Left lung (tissue), 10 donors: ENCODE results near the gene ARNT2. TPM values are rescaled to one million over a fixed set of nuclear protein-coding genes. Genes with fewer than 3 reads are reported as not detected.

Source experiments
- ATAC-seq: fragments of 200-7000 bp; cut with Tn5 transposase; one replicate; pipeline ENCODE4 v1.9.1; 2020; ENCODE audit warnings: moderate library complexity
- DNase-seq, 4 donors: peaks; one replicate each; pipeline ENCODE4 v3.0.0-alpha.2; 2013 to 2020
- H3K27ac ChIP-seq, 2 donors: fragments of 200-600 bp; sonication (generic) in 1 of 2; one replicate each; pipeline versions ENCODE4 v1.5.0 to v1.8.0; 2020 to 2021
- H3K27me3 ChIP-seq, 2 donors: fragments of 200-600 bp; sonication (generic) in 1 of 2; one replicate each; pipeline versions ENCODE4 v1.5.0 to v1.8.0; 2020 to 2021
- H3K36me3 ChIP-seq, 2 donors: fragments of 200-600 bp; sonication (generic) in 1 of 2; one replicate each; pipeline versions ENCODE4 v1.5.0 to v1.8.0; 2020 to 2021
- H3K4me1 ChIP-seq, 2 donors: fragments of 200-600 bp; one replicate each; pipeline ENCODE4 v1.8.0; 2021
- H3K4me3 ChIP-seq, 2 donors: fragments of 200-600 bp; sonication (generic) in 1 of 2; one replicate each; pipeline versions ENCODE4 v1.5.0 to v1.8.0; 2020 to 2021; ENCODE audit warnings: mild to moderate bottlenecking in 1 of 2
- H3K9me3 ChIP-seq, 2 donors: fragments of 200-600 bp; sonication (generic) in 1 of 2; one replicate each; pipeline versions ENCODE4 v1.5.0 to v1.8.0; 2020 to 2021
- CTCF ChIP-seq, 2 donors: fragments of 200-600 bp; sonication (generic) in 1 of 2; IDR thresholded peaks; one replicate each; pipeline versions ENCODE4 v1.5.0 to v1.8.0; 2021; ENCODE audit warnings: antibody characterized with exemption in 2 of 2
- intact Hi-C, 2 donors: fragments of 100-400 bp; cut with DNase I; formaldehyde crosslinking; loops; one replicate each; pipeline versions ENCODE4 v1.11.2 to v1.14.2; 2022
- polyA plus RNA-seq, 6 donors: library from polyadenylated mRNA; unstranded; fragments of 120-200 nt; gene quantifications; one replicate each; pipeline ENCODE4 v1.2.1, GENCODE V29; 2013; ENCODE audit not compliant: insufficient read length in 6 of 6
- total RNA-seq, 2 donors: library from RNA; stranded (reverse); fragmentation: NEBNext Ultra II Directional; extraction: Animal tissue kit (Norgen Biotek cat#: 25700); gene quantifications; one replicate each; pipeline ENCODE4 v1.2.1, GENCODE V29; 2021
- donor health status: DM: no; HTN: yes; CAD: no.
- donor health status: DM: no; HTN: no; CAD: no.

ARNT2 gene
- total and polyA plus RNA-seq, 8 donors, result 9.7 to 50.8 (median 33.7) TPM

GRCh38 chr15:80462111-80462510, 57.9 kb downstream of the ARNT2 start:
- peaks cover 0 to 48% of the 10 kb centered on the region in 2 donors for H3K27me3 ChIP-seq
- intact Hi-C loops, result loop anchor here in 1 of 2 donors (5.0 kb wide), 1 partner anchor 315 kb away; the partner anchor contains the start of gene CEMIP
- no peak overlapping the region for H3K4me3 ChIP-seq
- no peak for DNase-seq
- no peaks in the 10 kb centered on the region for H3K9me3 ChIP-seq
- ATAC-seq, result no peak
- no peaks in the 10 kb centered on the region for H3K36me3 ChIP-seq
- H3K27ac ChIP-seq, result no peak overlapping the region
- peaks cover 0 to 6% of the 10 kb centered on the region in 2 donors for H3K4me1 ChIP-seq
- no peak for TF ChIP-seq CTCF (IDR thresholded peaks at IDR 0.05)

DNA sequence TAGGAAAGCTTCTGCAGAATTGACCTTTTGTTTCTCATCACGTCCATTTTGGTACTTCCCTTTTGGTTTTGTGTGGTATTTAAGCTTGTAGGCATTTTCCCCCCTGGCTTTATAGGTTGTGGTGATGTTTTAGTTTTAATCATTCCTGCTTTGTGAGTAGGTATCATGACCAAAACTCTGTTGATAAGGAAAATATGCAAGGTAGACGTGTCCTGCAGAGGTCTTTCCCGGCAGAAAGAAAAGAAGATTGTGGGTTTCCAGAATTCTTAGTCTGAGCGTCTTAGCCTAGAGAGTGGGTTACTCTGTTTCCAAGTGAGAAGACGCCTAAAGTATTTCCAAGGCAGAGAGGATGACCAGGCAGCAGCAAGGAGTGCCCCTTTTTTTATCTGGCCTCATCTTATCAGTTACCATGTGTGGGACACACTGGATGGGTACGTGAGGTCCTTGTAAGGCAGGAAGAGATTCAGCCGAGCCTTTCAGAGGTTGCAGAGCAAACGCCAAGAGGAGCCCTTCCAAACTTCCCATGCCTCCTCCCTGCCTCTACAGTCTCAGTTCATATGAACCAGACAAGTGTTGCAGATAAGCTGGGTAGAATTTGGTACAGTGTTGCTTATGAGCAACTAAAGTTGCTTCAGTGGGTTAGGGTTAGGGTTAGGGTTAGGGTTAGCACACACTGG, 58.8 kb downstream of the ARNT2 start:
- Histone ChIP-seq H3K4me3 (no peak overlapping the region), H3K36me3 (no peaks in the 10 kb centered on the region), H3K27me3 (peaks cover 0 to 55% of the 10 kb centered on the region in 2 donors), H3K4me1 (peaks cover 0 to 6% of the 10 kb centered on the region in 2 donors), H3K27ac (no peak overlapping the region), H3K9me3 (no peaks in the 10 kb centered on the region)
- DNase-seq, result no peak
- ATAC-seq, result no peak
- intact Hi-C loops, result loop anchor here in 1 of 2 donors (5.0 kb wide), 1 partner anchor 314 kb away; the partner anchor contains the start of gene CEMIP
- TF ChIP-seq CTCF (IDR thresholded peaks at IDR 0.05), result no peak

- no peak overlapping the region for H3K4me3 ChIP-seq
- DNase-seq (no peak), ATAC-seq (no peak)
- peaks cover 0 to 55% of the 10 kb centered on the region in 2 donors for H3K27me3 ChIP-seq
- H3K36me3 ChIP-seq, result no peaks in the 10 kb centered on the region
- H3K9me3 ChIP-seq, result no peaks in the 10 kb centered on the region
- TF ChIP-seq CTCF (IDR thresholded peaks at IDR 0.05), result no peak
- peaks cover 0 to 2% of the 10 kb centered on the region in 2 donors for H3K4me1 ChIP-seq
- intact Hi-C loops, result loop anchor here in 1 of 2 donors (5.0 kb wide), 1 partner anchor 312 kb away; the partner anchor contains the start of gene CEMIP
- no peak overlapping the region for H3K27ac ChIP-seq
These were observed 60.9 kb downstream of the ARNT2 start for GRCh38 chr15:80464951-80465625.

DNA sequence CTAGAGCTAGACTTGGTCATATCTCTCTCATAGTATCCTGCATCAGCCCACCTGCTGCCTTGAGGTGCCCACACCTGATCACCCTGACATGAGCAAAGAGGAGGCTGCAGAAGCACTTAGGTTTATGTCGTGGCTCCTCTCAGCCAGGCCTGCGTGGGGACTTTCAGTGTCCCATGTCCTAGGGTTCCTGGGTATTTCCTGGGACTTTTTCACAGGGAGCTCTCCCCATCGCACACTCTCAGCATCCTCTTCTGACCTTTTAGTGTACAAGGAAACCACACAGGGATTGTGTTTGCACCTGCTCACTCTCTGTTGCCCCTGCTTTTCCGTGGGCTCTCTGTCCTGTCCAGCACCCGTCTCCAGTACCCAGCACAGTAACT, 61.4 kb downstream of the ARNT2 start:
- H3K27me3 ChIP-seq, result peaks cover 0 to 50% of the 10 kb centered on the region in 2 donors
- H3K36me3 ChIP-seq, result no peaks in the 10 kb centered on the region
- ATAC-seq (no peak), DNase-seq (no peak)
- H3K27ac ChIP-seq, result no peak overlapping the region
- H3K4me3 ChIP-seq, result no peak overlapping the region
- H3K4me1 ChIP-seq, result no peaks in the 10 kb centered on the region
- intact Hi-C loops, result no loop called here
- TF ChIP-seq CTCF (IDR thresholded peaks at IDR 0.05), result no peak
- no peaks in the 10 kb centered on the region for H3K9me3 ChIP-seq

DNA sequence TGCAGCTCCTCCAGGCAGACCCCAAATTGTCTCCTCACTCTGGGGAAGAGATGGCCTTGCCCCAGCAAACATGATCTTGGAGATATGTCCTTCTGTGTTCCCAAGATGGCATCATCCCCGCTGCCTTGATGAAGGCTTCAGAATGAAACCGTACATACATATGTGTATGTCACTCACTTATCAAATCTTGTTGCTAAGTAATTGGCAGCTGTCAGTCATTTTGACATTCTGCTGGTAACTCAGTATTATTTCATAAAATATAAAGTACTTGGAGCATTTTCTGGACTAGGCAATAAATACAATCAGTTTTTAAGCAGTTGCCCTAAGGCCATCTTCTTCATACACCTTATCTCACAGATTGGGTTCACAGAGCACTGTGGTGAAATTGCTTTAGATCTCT, 62.4 kb downstream of the ARNT2 start:
- H3K36me3 ChIP-seq, result no peaks in the 10 kb centered on the region
- no peaks in the 10 kb centered on the region for H3K9me3 ChIP-seq
- H3K27ac ChIP-seq, result no peak overlapping the region
- intact Hi-C loops, result no loop called here
- no peak overlapping the region for H3K4me3 ChIP-seq
- ATAC-seq (no peak), DNase-seq (no peak)
- no peaks in the 10 kb centered on the region for H3K4me1 ChIP-seq
- peaks cover 0 to 46% of the 10 kb centered on the region in 2 donors for H3K27me3 ChIP-seq
- no peak for TF ChIP-seq CTCF (IDR thresholded peaks at IDR 0.05)
